DMS53 (cell line): ENCODE results near the gene SELP.
"Not testable (repeated sequence)": the region's sequence is repeated elsewhere in the genome, so short reads cannot be mapped to it uniquely, and the experiment has no call there.

ENCODE experiments used
- DNase-seq: peaks from one replicate; lab custom pipeline; 2025; lab: John Stamatoyannopoulos, UW

SELP gene

DNA sequence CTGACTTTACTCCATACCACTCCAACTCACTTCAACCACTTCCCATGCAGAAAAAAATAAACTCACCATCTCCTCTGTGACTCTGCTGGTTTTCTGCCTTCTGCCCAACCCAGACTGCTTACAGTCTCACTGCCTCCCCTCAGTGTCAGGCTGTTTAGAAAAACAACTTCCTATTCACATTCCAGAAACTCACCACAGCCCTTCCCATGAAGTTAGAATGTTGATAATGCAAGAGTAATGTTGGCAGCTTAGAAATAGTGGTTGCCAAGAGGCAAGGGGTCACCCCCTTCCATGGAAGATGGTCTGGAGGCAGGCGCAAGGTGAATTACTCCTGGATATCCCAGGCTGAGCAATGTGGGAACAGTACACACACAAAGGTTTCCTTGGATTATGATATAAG is at the start of gene SELP:
Gene SELP, minus strand, starts transcription at position 119 of the 400 bp plus-strand sequence. Its CDS starts 50 bp downstream, at position 69.
- no peak for DNase-seq

DNA sequence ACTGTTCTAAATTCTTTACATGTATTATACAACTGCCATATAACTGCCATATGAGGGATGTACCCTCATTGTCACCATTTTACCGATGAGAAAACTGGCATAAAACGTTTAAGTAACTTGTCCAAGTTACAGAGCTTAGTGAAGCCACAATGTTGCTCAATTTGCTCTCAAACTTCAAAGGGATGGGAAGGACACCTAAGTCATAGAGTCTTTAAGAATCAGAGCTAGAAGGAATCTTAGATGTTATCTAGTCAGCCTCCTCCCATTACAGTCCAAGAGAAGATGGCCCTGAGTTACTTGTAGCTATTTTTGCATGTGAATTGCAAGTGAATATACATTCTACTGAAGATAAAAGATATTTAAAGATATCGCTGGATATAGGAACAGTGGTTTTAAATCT is 49.8 kb upstream of the SELP start:
- no peak for DNase-seq

DNA sequence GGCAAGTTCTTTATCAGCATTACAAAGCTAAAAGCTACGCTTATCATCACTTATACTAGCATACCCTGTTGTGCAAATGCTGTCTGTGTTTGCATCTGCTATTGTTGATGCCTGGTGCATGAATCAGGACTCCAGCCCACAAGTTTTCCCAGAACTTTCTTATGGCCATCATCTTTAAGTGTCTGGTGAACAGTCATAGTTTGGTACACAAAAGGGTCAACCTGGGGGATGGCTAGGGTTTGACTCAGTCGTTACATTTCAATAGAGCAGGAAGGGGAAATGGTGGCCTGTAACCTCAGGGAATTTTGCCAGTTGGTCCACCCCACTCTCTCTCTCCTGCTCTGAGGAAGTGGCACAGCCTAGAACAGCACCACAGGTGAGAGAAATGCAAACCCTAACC is 46.1 kb upstream of the SELP start:
- DNase-seq = no peak

DNA sequence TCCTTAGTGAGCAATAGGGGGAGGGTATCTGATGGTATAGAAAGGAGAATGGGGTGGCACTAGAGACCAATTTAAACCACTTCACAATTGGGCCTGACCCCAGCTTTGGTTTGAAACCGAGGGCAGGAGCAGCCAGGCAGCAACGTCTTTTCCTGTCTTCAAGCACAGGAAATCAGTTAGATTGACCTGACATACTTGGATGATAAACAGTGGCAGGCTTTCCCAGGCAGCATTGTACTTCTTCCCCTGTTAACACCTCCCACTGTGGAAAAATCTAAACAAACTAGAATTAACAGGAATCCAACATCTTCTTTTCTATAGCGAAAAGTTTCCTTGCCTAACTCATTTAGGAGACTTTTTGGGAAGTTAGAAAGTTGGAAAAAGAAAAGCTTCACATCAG is 40.9 kb upstream of the SELP start:
- no peak for DNase-seq

DNA sequence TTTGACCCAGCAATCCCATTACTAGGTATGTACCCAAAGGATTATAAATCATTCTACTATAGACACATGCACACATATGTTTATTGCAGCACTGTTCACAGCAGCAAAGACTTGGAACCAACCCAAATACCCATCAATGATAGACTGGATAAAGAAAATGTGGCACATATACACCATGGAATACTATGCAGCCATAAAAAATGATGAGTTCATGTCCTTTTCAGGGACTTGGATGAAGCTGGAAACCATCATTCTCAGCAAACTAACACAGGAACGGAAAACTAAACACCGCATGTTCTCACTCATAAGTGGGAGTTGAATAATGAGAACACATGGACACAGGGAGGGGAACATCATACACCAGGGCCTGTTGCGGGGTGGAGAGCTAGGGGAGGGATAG is 40.3 kb upstream of the SELP start:
- DNase-seq = not testable (repeated sequence)

DNA sequence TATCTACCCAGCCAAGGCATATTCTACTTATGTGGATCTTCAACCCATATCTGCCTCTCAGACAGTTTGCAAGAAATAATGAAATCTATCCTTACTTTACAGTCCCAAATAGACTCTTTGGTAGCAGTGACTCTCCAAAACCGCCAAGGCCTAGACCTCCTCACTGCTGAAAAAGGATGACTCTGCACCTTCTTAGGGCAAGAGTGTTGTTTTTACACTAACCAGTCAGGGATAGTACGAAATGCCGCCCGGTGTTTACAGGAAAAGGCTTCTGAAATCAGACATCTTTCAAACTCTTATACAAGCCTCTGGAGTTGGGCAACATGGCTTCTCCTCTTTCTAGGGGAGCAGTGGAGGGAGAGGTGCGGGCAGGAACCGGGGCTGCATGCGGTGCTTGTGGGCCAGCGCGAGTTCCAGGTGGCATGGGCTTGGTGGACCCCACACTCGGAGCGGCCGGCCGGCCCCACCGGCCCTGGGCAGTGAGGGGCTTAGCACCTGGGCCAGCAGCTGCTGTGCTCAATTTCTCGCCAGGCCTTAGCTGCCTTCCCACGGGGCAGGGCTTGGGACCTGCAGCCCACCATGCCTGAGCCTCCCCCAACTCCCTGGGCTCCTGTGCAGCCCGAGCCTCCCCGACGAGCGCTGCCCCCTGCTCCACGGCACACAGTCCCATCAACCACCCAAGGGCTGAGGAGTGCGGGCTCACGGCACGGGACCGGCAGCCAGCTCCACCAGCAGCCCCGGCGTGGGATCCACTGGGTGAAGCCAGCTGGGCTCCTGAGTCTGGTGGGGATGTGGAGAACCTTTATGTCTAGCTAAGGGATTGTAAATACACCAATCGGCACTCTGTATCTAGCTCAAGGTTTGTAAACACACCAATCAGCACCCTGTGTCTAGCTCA is 38.0 kb upstream of the SELP start:
- DNase-seq = not testable (repeated sequence)

DNA sequence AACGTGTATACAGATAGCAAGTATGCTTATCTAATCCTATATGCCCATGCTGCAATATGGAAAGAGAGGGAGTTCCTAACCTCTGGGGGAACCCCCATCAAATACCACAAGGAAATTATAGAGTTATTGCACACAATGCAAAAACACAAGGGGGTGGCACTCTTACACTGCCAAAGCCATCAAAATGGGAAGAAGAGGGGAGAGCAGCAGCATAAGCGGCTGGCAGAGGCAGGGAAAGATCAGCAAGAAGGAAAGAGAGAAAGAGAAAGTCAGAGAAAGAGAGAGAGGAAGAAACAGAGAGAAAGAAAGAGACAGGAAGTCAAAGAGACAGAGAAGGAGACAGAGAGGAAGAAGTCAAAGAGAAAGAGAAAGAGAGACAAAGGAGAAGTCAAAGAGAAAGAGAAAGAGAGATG is 37.3 kb upstream of the SELP start:
- DNase-seq = not testable (repeated sequence)

DNA sequence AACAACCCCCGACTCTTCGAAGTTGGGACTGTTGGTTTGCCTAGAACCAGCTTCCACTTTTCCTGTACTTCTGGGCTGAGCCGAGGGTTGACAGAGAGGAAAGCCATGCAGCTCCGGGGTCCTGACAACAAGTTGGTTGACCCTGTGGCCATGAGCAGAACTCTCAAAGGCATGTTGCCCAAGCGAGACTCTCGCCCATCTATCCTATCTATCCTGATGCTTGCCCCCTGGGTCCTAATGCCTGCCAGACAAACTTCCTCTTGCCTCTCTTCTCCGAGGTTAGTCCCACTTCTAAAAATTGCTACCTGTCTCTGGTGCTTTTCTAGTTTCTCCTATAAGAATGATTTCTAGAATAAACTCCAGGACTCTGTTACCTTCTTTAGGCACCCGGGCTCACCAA is 32.8 kb upstream of the SELP start:
- not testable (repeated sequence) for DNase-seq

DNA sequence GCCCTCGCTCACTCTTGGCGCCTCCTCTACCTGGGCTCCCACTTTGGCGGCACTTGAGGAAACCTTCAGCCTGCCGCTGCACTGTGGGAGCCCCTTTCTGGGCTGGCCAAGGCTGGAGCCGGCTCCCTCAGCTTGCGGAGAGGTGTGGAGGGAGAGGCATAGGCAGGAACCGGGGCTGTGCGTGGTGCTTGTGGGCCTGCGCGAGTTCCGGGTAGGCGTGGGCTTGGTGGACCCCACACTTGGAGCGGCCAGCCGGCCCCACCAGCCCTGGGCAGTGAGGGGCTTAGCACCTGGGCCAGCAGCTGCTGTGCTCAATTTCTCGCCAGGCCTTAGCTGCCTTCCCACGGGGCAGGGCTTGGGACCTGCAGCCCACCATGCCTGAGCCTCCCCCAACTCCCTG is 31.1 kb upstream of the SELP start:
- not testable (repeated sequence) for DNase-seq

DNA sequence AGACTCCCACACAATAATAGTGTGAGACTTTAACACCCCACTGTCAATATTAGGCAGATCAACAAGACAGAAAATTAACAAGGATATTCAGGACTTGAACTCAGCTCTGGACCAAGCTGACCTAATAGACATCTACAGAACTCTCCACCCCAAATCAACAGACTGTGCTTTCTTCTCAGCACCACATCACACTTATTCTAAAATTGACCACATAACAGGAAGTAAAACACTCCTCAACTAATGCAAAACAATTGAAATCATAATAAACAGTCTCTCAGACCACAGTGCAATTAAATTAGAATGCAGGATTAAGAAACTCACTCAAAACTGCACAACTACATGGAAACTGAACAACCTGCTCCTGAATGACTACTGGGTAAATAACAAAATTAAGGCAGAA is 28.9 kb upstream of the SELP start:
- not testable (repeated sequence) for DNase-seq

DNA sequence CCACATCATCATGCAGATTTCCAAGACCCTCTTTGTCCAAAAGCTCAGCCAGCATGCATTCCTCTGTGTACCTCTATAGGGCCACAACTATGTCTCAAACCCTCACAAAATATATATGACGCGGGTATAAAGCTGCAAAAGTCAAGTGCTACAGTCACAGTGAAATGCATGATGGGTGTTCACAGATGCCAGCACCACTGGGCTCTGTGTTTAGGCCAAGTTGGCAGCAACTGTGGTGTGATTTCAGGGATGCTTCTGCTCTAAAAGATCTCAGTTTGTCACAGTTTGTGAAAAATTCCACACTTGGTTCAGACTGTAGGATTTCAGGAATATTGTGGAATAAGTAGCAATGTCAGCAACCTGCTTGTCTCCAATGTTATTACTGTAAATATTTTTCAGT is 23.9 kb upstream of the SELP start:
- DNase-seq = no peak

DNA sequence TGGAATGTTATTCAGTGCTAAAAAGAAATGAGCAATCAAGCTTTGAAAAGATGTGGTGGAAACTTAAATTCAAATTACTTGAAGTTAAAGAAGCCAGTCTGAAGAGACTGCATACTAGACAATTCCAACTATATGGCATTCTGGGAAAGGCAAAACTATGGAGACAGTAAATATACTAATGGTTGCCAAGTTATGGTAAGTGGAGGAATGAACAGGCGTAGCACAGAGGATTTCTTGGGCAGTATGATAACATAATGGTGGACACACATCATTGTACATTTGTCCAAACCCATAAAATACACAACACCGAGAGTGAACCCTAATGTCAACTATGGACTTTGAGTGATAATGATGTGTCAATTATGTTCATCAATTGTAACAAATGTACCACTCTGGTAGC is 21.1 kb upstream of the SELP start:
- DNase-seq = no peak

DNA sequence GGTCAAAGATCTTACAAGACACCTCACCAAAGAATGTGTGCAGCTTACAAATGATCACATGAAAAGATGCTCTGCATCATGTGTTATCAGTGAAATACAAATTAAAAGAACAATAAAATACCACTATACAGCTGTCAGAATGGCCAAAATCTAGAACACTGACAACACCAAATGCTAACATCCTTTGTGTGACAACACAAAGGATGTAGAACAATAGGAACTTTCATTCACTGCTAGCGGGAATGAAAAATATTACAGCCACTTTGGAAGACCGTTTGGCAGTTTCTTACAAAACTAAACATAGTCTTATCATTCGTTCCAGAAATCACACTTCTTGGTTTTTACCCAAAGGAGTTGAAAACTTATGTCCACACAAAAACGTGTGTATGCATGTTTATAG is 20.6 kb upstream of the SELP start:
- DNase-seq = no peak

DNA sequence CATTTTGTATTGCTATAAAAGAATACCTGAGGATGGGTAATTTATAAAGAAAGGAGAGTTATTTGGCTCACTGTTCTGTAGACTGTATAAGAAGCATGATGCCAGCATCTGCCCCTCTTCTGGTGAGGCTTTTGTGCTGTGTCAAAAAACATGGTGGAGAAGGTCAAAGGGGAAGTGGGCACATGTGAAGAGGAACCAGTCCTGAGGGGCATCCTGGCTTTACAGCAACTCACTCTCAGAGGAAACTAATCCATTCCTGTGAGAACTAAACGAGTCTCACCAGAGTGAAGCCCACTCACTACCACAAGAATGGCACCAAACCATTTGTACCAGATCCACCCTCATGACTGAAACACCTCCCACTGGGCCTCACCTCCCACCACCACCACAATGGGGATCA is 18.8 kb upstream of the SELP start:
- no peak for DNase-seq

DNA sequence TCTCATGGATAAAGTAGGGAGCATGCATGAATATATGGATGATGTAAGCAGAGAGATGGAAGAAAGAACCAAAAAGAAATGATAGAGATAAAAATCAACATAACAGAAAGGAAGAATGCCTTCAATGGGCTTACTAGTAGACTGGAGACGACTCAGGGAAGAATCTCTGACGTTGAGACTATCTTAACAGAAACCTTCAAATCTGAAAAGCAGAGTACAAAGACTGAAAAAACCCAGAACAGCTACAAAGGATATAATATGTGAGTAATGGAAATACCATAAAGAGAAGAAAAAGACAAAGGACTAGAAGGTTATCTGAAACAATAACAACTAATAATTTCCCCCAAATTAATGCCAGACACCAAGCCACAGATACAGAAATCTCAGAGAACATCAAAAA is 18.3 kb upstream of the SELP start:
- no peak for DNase-seq

DNA sequence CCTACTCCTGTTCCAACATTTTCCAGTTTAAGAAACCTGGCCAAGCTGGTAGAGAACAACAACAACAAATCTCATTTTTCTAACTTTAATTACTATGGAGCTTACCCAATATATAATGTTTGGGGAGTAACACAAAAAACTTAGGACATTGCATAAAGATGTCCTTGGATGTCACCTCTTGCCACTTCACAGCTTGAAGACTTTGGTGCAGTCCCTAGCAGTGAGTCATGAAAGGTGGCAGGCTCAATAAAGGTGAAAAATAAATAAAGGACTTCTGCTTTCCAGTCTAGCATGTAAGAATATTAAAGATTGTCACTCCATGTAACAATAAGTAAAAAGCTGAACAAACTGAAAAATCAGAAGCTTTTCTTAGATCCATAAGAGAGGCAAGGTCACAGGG is 17.6 kb upstream of the SELP start:
- DNase-seq = no peak

DNA sequence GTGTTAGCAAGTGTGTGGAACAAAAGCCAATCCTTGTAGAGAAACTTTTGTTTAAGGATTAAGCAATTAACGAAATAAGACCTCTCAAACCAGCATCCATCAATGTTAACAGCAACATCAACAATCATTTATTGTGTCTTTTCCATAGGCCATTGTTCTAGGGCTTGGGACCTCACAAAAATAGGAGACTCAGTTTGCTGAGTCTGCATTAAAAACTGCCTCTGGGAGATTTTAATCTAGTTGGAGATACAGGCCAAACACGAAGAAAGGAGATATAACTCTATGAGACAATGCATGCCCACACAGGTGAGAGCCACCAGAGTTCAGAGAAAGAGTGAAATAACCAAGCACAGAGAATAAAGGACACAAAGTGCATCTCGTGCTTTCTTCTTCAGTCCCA is 14.4 kb upstream of the SELP start:
- DNase-seq = no peak

DNA sequence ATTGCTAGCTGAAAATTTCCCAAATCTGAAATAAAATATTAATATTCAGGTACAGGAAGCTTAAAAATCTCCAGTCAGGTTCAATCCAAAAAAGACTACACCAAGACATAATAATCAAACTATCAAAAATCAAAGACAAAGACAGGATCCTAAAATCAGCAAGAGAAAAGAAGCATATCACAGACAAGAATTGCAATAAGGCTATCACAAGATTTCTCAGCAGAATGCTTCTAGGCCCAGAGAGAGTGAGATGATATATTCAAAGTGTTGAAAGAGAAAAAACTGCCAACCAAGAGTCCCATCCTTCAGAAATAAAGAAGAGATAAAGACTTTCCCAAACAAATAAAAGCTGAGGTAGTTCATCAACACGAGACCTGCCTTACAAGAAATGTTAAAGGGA is 5.0 kb upstream of the SELP start:
- DNase-seq = no peak

DNA sequence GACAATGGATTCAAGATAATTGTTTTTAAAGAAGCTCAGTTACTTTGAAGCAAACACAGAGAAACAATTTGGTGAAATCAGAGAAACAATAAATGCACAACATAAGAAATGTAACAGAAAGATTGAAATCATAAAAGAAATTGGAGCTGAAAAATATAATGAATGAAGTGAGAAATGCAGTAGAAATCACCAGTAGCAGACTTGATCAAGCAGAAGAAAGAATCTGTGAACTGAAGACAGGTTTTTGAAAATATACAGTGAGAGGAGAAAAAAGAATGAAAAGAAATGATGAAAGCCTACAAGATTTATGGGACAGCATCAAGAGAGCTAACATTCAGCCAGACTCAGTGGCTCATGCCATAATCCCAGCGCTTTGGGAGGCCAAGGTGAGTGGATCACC is 4.2 kb upstream of the SELP start:
- no peak for DNase-seq

DNA sequence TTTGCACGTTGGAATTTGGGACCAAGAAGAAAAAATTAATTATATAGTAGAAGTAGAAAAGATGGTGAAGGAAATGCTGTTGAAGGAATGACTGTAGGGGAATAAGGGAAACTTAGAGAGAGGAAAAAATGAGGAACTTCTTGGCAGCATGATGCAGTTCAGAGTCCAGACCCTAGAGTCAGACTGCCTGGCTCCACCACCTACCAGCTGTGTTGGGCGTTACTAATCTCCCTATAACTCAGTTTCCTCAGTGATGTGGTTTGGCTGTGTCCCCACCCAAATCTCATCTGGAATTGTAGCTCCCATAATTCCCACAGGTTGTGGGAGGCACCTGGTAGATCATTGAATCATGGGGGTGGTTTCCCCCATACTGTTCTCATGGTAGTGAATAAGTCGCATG is 1.3 kb upstream of the SELP start:
- DNase-seq = no peak

DNA sequence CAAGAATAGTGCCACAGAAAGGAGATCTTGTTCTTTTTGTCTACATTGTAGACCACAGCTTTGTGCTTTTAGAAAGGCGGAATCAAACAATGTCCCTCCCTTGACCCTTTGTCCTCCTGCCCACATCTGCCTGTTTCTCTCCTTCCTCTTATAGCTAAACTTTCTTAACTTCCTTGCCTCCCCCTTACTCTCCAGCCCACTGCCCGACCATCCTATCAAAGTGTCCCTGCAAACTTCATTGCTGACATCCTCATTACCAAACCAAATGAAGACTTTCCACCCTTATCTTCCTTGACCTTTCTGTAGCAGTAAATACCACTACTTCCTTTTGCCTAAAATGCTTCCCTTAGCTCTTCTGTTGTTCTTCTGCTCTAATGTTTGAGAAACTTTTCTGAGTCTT is 5.0 kb downstream of the SELP start:
- DNase-seq = no peak

DNA sequence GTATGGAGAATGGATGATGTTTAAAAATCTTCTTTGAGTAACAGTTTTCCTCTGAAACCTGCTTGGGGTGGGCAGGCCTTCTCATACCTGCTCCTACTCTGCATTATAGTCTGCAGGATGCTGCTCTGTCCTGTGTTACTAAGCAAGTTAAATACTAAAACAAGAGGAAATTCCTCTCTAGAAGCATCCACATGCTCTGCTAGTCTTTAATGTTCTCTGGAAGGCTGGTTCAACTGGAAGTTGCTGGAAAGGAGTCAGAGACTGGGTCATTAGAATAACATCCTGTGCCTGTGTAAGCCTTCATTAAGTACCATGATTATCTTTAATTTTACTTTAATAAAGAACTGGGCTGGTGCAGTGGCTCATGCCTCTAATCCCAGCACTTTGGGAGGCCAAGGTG is 5.8 kb downstream of the SELP start:
- no peak for DNase-seq

DNA sequence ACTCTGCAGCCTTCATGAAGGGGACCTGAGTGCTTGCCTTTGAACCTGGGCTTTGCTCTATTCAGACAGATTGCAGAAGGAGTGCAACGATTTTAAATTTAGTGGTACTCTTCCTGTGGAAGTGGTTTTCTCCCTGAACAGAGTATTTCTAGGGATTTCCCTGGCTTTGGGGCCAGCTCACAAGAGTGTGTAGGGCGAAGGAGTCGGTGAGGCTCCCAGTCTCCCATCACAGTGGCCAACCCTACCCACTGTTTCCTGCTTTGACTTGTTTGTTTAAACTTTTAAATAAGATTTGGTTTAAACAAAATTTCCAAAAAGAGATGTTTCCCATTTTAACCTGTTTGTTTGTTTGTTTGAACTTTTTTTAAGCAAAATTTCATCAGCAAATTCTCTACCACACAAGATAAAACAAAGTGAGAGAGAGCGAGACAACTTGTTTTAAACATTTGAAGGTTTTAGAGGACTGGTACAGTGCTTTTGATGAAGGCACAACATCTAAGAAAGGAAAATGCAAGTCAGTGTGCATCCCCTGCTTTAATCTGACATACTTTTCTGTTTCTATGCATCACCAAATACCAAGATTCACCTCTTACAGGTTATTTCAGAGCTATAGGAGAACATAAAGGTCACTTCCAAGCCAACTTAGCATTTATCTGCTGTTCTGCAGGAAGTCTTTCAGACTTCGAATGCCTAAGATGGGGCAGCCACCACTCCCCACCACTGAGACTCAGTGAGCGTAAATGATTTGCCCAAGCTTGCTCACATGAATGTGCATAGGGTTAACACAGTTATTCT is 6.6 kb downstream of the SELP start:
- no peak for DNase-seq
